ENCODE measurements around the gene PNPLA1. TPM values are rescaled to one million over a fixed set of nuclear protein-coding genes. Genes with fewer than 3 reads are reported as not detected.

Gene PNPLA1
- total and polyA plus RNA-seq, 10 of the 15 experiments (the other 5 are each of a cell fraction or from before 2014, with no cell fraction given) = 0.04 TPM; not detected in 9

- 0 out of 2 replicates have a peak, but pooled peaks have one; percentile 33 for TF ChIP-seq CBX5 (IDR thresholded peaks at IDR 0.05; ENCODE audit: low read depth)
- no peak for TF ChIP-seq POLR2A (IDR thresholded peaks at IDR 0.05; ENCODE audit: low read depth, low read length)
- no peak for TF ChIP-seq MYC (IDR thresholded peaks at IDR 0.05; ENCODE audit: insufficient read depth, insufficient read length, insufficient replicate concordance, low read length, severe bottlenecking)
- no peak for TF ChIP-seq SUPT20H (IDR thresholded peaks at IDR 0.05; ENCODE audit: borderline replicate concordance, control insufficient read depth, low read depth, low read length)
- TF ChIP-seq MXI1 (IDR thresholded peaks at IDR 0.05; ENCODE audit: low read depth, low read length) = peak; percentile 39; the same call in 1 of the 2 replicates
- TF ChIP-seq HCFC1 (IDR thresholded peaks at IDR 0.05; ENCODE audit: low read length) = no peak
- no peak for TF ChIP-seq IRF3 (IDR thresholded peaks at IDR 0.05)
- no peak for TF ChIP-seq POLR2AphosphoS2 (IDR thresholded peaks at IDR 0.05; ENCODE audit: low read depth, low read length)
- no peak for TF ChIP-seq EGR1 (IDR thresholded peaks at IDR 0.05; ENCODE audit: borderline replicate concordance in 1 of 2, low read depth in 2 of 2, low read length in 2 of 2)
- peak; percentile 36 to 58; a peak in 2 of 4 replicates for TF ChIP-seq BHLHE40 (IDR thresholded peaks at IDR 0.05; ENCODE audit: borderline replicate concordance in 1 of 2, low read depth in 2 of 2, low read length in 1 of 2)
- no peak for TF ChIP-seq E2F8 (IDR thresholded peaks at IDR 0.05; ENCODE audit: low read depth, partially characterized antibody)
- TF ChIP-seq PKNOX1 (IDR thresholded peaks at IDR 0.05) = no peak
- TF ChIP-seq FOXM1 (IDR thresholded peaks at IDR 0.05; ENCODE audit: low read depth, low read length) = 0 out of 2 replicates have a peak, but pooled peaks have one; percentile 34
- TF ChIP-seq REST (IDR thresholded peaks at IDR 0.05; ENCODE audit: low read depth, low read length) = no peak
- no peak for TF ChIP-seq TARDBP (IDR thresholded peaks at IDR 0.05; ENCODE audit: borderline replicate concordance)
- 0 out of 2 replicates have a peak, but pooled peaks have one; percentile 45 for TF ChIP-seq CBFB (IDR thresholded peaks at IDR 0.05; ENCODE audit: low read depth)
- peak; percentile 26 for TF ChIP-seq MEF2B (IDR thresholded peaks at IDR 0.05; ENCODE audit: partially characterized antibody, poor library complexity, severe bottlenecking)
- TF ChIP-seq BCL3 (IDR thresholded peaks at IDR 0.05; ENCODE audit: borderline replicate concordance, insufficient read depth, low read depth, low read length, poor library complexity, severe bottlenecking) = no peak
Observed at GRCh38 chr6:36340618-36341454, 71.0 kb downstream of the PNPLA1 start (continued).
